GM23338 (cell line): Measurements from ENCODE around the gene UBLCP1. TPM values are rescaled to one million over a fixed set of nuclear protein-coding genes. Genes with fewer than 3 reads are reported as not detected.

ENCODE experiments used
- ATAC-seq: fragments of 200-7000 bp; cut with Tn5 transposase; 3 replicates; pipeline ENCODE4 v1.9.1; 2020
- DNase-seq: peaks from one replicate; pipeline ENCODE4 v3.0.0-alpha.2; 2015; ENCODE audit warnings: low spot score
- H2AFZ ChIP-seq: fragments of 200-600 bp; sonication (generic); 2 replicates; pipeline ENCODE4 v1.8.0; 2016; ENCODE audit warnings: antibody characterized with exemption, mild to moderate bottlenecking, moderate library complexity
- H3F3A ChIP-seq: fragments of 200-600 bp; sonication (generic); replicated peaks from 2 replicates; pipeline ENCODE4 v1.8.0; 2017; ENCODE audit warnings: antibody characterized with exemption, mixed run types, low read depth
- H3K27ac ChIP-seq: fragments of 200-600 bp; sonication (generic); 2 replicates; pipeline ENCODE4 v1.6.1; 2016; ENCODE audit warnings: low read depth
- H3K27me3 ChIP-seq: fragments of 200-600 bp; sonication (generic); 2 replicates; pipeline ENCODE4 v1.8.0; 2016; ENCODE audit warnings: mild to moderate bottlenecking, mixed run types, moderate library complexity; ENCODE audit not compliant: insufficient read depth
- H3K36me3 ChIP-seq: fragments of 200-600 bp; sonication (generic); 2 replicates; pipeline ENCODE4 v1.8.0; 2016; ENCODE audit warnings: mild to moderate bottlenecking; ENCODE audit not compliant: insufficient read depth
- H3K4me1 ChIP-seq: fragments of 200-600 bp; sonication (generic); 2 replicates; pipeline ENCODE4 v1.8.0; 2016; ENCODE audit warnings: mild to moderate bottlenecking, moderate library complexity; ENCODE audit not compliant: insufficient read depth
- H3K4me2 ChIP-seq: fragments of 200-600 bp; sonication (generic); 2 replicates; pipeline ENCODE4 v1.7.1; 2017; ENCODE audit warnings: mixed run types
- H3K4me3 ChIP-seq: fragments of 200-600 bp; sonication (generic); 2 replicates; pipeline ENCODE4 v1.6.1; 2016; ENCODE audit warnings: mixed run types
- H3K79me2 ChIP-seq: fragments of 200-600 bp; sonication (generic); replicated peaks from 2 replicates; pipeline ENCODE4 v1.8.0; 2017; ENCODE audit warnings: mild to moderate bottlenecking; ENCODE audit not compliant: insufficient read depth
- H3K9me2 ChIP-seq: fragments of 200-600 bp; sonication (generic); 2 replicates; pipeline ENCODE4 v1.8.0; 2017; ENCODE audit not compliant: insufficient read depth
- H4K20me1 ChIP-seq: fragments of 200-600 bp; sonication (generic); replicated peaks from 2 replicates; pipeline ENCODE4 v1.8.0; 2017; ENCODE audit warnings: mild to moderate bottlenecking; ENCODE audit not compliant: insufficient read depth
- H3K27ac Mint-ChIP-seq: 2 replicates; pipeline ENCODE4 v1.8.0; 2020; ENCODE audit warnings: inconsistent platforms, mild to moderate bottlenecking, moderate library complexity, mixed read lengths
- H3K27me3 Mint-ChIP-seq: 3 replicates; pipeline ENCODE4 v1.8.0; 2022; ENCODE audit warnings: low read depth, mild to moderate bottlenecking, moderate library complexity, mixed read lengths, inconsistent platforms; ENCODE audit not compliant: insufficient read depth, poor library complexity
- H3K36me3 Mint-ChIP-seq: 3 replicates; pipeline ENCODE4 v1.8.0; 2021; ENCODE audit warnings: low read depth, mild to moderate bottlenecking, inconsistent platforms, moderate library complexity, mixed read lengths
- H3K4me1 Mint-ChIP-seq: 3 replicates; pipeline ENCODE4 v1.8.0; 2020; ENCODE audit warnings: mild to moderate bottlenecking, inconsistent platforms, mixed read lengths
- H3K4me3 Mint-ChIP-seq: 3 replicates; pipeline ENCODE4 v1.8.0; 2021; ENCODE audit warnings: moderate library complexity, mild to moderate bottlenecking, inconsistent platforms, mixed read lengths
- H3K9me3 Mint-ChIP-seq: 3 replicates; pipeline ENCODE4 v1.8.0; 2020; ENCODE audit warnings: moderate library complexity, mild to moderate bottlenecking, inconsistent platforms, mixed read lengths
- CREB1 ChIP-seq: fragments of 250-450 bp; sonication (Bioruptor Pico); IDR thresholded peaks from 2 replicates; pipeline ENCODE4 v1.5.0; 2020; ENCODE audit warnings: low read depth, mild to moderate bottlenecking, moderate library complexity
- CTCF ChIP-seq, 2 experiments: fragments of 200-600 bp in 1 of 2; sonication (generic) in 1 of 2; conservative IDR thresholded peaks; 2 replicates each; pipeline versions ENCODE4 v1.5.1 to v1.6.1; 2016 to 2017; ENCODE audit warnings: antibody characterized with exemption in 2 of 2, low read depth in 2 of 2, mild to moderate bottlenecking in 2 of 2, moderate library complexity in 1 of 2
- ETS1 ChIP-seq: IDR thresholded peaks from 2 replicates; pipeline ENCODE4 v1.6.1; 2016; ENCODE audit warnings: antibody characterized with exemption
- EZH2 ChIP-seq: fragments of 200-600 bp; sonication (generic); IDR thresholded peaks from one replicate; pipeline ENCODE4 v1.8.0; 2017; ENCODE audit warnings: antibody characterized with exemption, mild to moderate bottlenecking, low read depth; ENCODE audit not compliant: unreplicated experiment
- EZH2phosphoT487 ChIP-seq: fragments of 200-600 bp; sonication (generic); IDR thresholded peaks from one replicate; pipeline ENCODE4 v1.8.1; 2018; ENCODE audit warnings: antibody characterized with exemption; ENCODE audit not compliant: unreplicated experiment
- JUNB ChIP-seq: IDR thresholded peaks from one replicate; pipeline ENCODE4 v1.6.1; 2016; ENCODE audit warnings: antibody characterized with exemption; ENCODE audit not compliant: unreplicated experiment
- NANOG ChIP-seq: IDR thresholded peaks from 2 replicates; pipeline ENCODE4 v1.6.1; 2016; ENCODE audit warnings: antibody characterized with exemption, borderline replicate concordance
- POLR2AphosphoS5 ChIP-seq: IDR thresholded peaks from 2 replicates; pipeline ENCODE4 v1.6.1; 2016; ENCODE audit warnings: antibody characterized with exemption, low read depth
- REST ChIP-seq: IDR thresholded peaks from one replicate; pipeline ENCODE4 v1.6.1; 2018; ENCODE audit warnings: antibody characterized with exemption; ENCODE audit not compliant: unreplicated experiment
- STAT1 ChIP-seq: IDR thresholded peaks from one replicate; pipeline ENCODE4 v1.6.1; 2016; ENCODE audit warnings: antibody characterized with exemption; ENCODE audit not compliant: unreplicated experiment
- ZNF114 ChIP-seq: fragments of 250-450 bp; sonication (Bioruptor Pico); IDR thresholded peaks from 2 replicates; pipeline ENCODE4 v1.5.0; 2020; ENCODE audit warnings: mild to moderate bottlenecking, moderate library complexity
- ZNF331 ChIP-seq: fragments of 250-450 bp; sonication (Bioruptor Pico); IDR thresholded peaks from 2 replicates; pipeline ENCODE4 v1.5.0; 2020; ENCODE audit warnings: low read depth, mild to moderate bottlenecking, moderate library complexity
- ZNF462 ChIP-seq: fragments of 250-450 bp; sonication (Bioruptor Pico); IDR thresholded peaks from 2 replicates; pipeline ENCODE4 v1.5.0; 2020; ENCODE audit warnings: mild to moderate bottlenecking, moderate library complexity
- polyA plus RNA-seq: library from polyadenylated mRNA; unstranded; fragments of >200 nt; fragmentation: Nextera tagmentation; extraction: Ambion mirVana; gene quantifications from 2 replicates; pipeline ENCODE4 v1.2.1, GENCODE V29; 2016
- total RNA-seq: library from RNA; depleted of rRNA; stranded (reverse); fragments of >200 nt; shearing (Covaris generic); gene quantifications from 2 replicates; pipeline ENCODE4 v1.2.3, GENCODE V29; 2014

Gene UBLCP1
- total and polyA plus RNA-seq, 2 experiments from 2014 or later, result 45.0 to 56.1 TPM

GRCh38 chr5:159333545-159333925 lies 70.4 kb downstream of the UBLCP1 start:
- Histone ChIP-seq H3F3A (no peaks in the 10 kb centered on the region), H3K27me3 (no peaks in the 10 kb centered on the region), H3K79me2 (no peaks in the 10 kb centered on the region), H4K20me1 (no peaks in the 10 kb centered on the region; the same call in 1 of the 2 replicates), H3K36me3 (no peaks in the 10 kb centered on the region), H2AFZ (no peak overlapping the region), H3K9me2 (no peaks in the 10 kb centered on the region), H3K4me1 (peaks cover 4% of the 10 kb centered on the region), H3K4me3 (no peak overlapping the region), H3K4me2 (no peak overlapping the region), H3K27ac (no peak overlapping the region)
- DNase-seq, result no peak
- TF ChIP-seq ETS1 (no peak), JUNB (no peak), STAT1 (no peak), ZNF462 (CRISPR knock-in tag) (no peak), REST (no peak), EZH2 (no peak), EZH2phosphoT487 (no peak), CREB1 (CRISPR knock-in tag) (no peak), CTCF (conservative IDR thresholded peaks at IDR 0.05; ENCODE audit: low read depth in 2 of 2) (no peak), ZNF331 (no peak), NANOG (no peak), ZNF114 (no peak), POLR2AphosphoS5 (no peak)
- H3K36me3 Mint-ChIP-seq, result no peaks in the 10 kb centered on the region
- H3K27ac Mint-ChIP-seq, result no peak overlapping the region
- H3K27me3 Mint-ChIP-seq, result peaks cover 6% of the 10 kb centered on the region
- H3K9me3 Mint-ChIP-seq, result no peaks in the 10 kb centered on the region
- H3K4me1 Mint-ChIP-seq, result peaks cover 10% of the 10 kb centered on the region
- no peak for ATAC-seq
- no peak overlapping the region for H3K4me3 Mint-ChIP-seq
